ENCODE results near the gene SIPA1L3.

- TF ChIP-seq YY1 (IDR thresholded peaks at IDR 0.05; ENCODE audit: insufficient read depth, insufficient read length) (no peak), SUZ12 (IDR thresholded peaks at IDR 0.05; ENCODE audit: extremely low read depth, insufficient read depth, insufficient read length) (no peak), ZNF274 (IDR thresholded peaks at IDR 0.05; ENCODE audit: low read depth, low read length) (no peak)
Measured at GRCh38 chr19:38218204-38218603, 311.2 kb downstream of the SIPA1L3 start.
